NCI-H1092 (cell line): ENCODE measurements around the gene REXO2.

Source experiments
- DNase-seq: peaks from one replicate; lab custom pipeline; 2025; lab: John Stamatoyannopoulos, UW

The REXO2 gene

GRCh38 chr11:114440971-114441763 lies 1.9 kb downstream of the REXO2 start:
- peak; percentile 23 for DNase-seq

GRCh38 chr11:114441921-114442320 lies 2.7 kb downstream of the REXO2 start:
- DNase-seq = no peak

GRCh38 chr11:114442536-114442935 lies 3.3 kb downstream of the REXO2 start:
- DNase-seq = no peak

DNA sequence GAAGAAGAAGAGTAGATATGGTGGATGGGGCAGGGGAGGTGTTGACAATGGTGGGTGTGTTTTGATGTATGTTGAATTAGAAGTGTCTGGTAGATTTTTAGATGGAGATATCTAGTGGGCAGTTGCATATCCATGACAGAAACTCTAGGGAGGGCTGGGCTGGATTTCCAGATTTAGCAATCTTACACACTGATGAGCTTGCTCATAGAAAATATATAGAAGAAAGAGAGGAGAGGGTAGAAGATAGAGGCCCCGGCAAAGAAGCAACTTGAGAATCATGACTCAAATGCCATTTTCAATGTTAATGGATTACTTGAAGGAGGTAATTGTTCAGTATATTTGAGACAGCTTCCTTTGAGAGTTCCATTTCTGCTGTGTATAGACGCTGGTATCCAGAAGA lies 8.2 kb downstream of the REXO2 start:
- DNase-seq = no peak

GRCh38 chr11:114447892-114448291 lies 8.6 kb downstream of the REXO2 start:
- no peak for DNase-seq

DNA sequence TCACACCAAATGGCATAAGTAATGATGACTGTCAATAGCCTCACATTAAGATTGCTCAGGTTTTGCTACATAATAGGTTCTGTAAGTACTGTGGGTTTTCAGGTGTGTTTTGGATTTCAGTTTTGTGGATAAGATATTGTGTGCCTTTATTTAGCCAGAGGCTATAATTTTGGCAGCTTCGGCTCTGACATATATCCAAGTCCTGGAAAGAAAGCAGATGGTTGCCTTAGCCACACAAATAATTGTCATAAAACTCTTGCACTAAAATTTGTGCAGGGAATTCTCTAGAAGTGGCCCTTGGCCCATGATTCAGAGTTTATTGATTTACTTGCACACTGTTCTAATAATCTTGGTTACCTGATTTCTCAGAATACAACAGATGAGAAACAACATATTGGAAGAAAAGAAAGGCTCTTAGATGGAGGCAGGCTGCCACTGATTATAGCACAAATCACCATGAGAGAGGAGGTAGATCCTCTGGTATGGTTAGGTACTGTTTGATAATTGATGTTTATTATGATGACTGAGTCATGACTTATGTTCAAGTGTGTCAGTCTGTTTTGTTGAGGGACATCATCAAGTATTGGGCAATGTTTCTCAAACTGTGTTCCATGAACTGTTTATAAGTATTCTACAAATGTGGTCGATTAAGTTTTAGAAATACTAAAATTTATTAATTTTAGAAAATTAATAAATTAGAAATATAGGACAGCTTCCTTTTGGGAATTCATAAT lies 9.6 kb downstream of the REXO2 start:
- DNase-seq = no peak

DNA sequence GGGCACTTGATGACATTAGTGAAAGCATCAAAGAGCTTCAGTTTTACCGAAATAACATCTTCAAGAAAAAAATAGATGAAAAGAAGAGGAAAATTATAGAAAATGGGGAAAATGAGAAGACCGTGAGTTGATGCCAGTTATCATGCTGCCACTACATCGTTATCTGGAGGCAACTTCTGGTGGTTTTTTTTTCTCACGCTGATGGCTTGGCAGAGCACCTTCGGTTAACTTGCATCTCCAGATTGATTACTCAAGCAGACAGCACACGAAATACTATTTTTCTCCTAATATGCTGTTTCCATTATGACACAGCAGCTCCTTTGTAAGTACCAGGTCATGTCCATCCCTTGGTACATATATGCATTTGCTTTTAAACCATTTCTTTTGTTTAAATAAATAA lies 10.6 kb downstream of the REXO2 start:
- no peak for DNase-seq

DNA sequence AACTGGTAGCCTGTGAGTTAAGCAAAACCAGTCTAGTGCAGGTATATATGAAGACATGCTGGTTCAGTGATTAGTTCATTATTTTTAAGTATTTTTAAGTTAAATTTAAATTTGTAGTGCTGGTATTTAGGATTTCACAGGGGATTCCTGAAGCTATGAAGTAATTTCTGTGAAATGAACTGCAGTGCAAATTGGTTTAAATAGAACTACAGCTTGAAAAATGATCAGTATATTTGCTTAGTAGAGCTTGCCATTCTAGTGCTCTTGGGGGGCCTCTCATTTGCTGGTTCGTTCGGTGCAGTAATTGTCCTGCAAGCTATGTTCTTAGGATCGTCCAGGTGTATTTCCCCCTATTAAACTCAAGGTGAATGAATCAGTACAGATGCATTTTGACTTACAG lies 13.1 kb downstream of the REXO2 start:
- DNase-seq = no peak

DNA sequence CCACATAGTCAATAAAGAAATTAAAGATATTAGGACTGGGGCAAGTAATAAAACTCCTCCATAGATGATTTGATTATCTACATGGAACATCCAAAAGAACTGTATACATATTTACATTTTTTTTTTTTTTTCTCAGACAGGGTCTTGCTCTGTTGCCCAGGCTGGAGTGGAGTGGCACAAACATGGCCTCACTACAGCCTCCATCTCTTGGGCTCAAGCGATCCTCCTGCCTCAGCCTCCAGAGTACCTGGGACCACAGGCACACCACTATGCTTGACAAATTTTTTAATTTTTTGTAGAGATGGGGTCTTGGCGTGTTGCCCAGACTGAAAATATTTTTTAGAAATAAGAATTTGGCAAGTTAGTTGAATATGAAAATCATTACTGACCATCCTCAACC lies 24.7 kb downstream of the REXO2 start:
- no peak for DNase-seq

GRCh38 chr11:114466742-114467141 lies 27.5 kb downstream of the REXO2 start:
- no peak for DNase-seq

DNA sequence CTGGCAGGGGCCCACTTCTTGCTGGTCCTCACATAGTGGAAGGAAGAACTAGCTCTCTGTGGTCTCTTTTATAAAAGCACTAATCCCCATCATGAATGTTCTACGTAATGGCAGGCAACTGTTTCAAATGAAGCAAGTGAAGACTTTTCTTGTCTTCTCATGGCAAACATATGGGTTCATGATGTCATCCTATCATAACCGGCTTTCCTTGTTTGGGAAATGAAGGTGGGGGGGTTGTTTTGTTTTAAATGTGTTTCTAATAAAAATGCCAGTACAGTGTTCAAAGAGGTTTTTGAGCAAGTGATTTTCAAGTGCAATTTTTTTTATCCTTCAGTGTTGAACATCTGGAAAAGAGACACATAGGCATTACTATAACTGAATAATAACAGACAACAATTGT lies 33.4 kb downstream of the REXO2 start:
- DNase-seq = no peak

DNA sequence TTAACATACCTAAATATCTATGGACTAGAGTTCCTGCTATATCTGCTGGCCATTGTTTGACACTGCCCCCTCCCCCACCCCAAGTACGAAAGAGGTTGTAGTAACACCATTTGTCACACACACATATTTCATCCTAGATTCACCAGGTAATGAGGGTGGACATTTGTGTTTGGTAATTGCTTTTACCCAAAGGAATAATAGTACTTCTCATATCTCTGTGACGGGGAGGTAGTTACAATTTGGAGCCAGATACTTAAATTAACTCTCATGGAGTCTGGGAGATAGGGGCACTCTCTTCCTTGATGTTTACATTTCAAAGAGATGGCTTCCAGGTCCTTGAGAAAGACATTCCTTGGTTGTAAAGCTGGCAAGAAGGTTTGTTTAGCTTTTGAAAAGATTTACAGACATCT lies 38.7 kb downstream of the REXO2 start:
- DNase-seq = no peak

GRCh38 chr11:114478768-114479167 lies 39.5 kb downstream of the REXO2 start:
- DNase-seq = no peak

DNA sequence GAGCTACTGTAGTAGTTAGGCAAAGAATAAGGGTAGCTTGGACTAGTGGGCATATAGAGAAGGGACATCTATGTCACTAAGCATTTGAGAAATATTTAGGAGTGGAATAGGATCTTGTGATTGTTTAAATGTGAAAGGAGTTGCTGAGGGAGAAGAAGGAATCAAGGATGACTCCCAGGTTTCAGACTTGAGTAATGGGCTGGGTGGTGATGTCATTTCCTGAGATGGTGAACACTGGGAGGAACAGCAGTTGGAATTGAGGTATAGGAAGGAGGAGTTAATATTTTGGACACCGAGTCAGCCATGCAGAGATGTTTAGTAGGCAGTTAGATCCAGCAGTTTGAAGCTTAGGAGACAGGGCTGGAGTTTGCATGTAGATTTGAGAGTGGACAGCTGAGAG lies 40.1 kb downstream of the REXO2 start:
- DNase-seq = no peak

DNA sequence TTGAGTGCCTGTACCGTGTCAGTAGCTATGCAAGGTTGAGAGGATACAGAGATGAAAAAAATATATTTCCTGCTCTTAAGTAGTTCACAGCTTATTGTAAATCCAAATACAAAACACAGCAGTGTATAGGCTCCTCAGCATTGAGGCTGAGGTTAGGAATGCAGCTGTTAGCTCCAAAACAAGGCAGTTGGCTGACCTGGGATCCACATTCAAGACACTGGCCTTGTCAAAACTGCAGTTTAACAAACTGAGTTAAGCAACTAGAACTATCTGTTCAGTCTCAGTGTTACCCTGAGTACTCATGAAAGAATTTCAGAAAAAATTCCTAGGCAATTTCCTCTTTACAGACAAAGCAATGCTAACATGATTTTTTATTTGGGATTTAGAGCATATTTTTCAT lies 42.8 kb downstream of the REXO2 start:
- DNase-seq = no peak

DNA sequence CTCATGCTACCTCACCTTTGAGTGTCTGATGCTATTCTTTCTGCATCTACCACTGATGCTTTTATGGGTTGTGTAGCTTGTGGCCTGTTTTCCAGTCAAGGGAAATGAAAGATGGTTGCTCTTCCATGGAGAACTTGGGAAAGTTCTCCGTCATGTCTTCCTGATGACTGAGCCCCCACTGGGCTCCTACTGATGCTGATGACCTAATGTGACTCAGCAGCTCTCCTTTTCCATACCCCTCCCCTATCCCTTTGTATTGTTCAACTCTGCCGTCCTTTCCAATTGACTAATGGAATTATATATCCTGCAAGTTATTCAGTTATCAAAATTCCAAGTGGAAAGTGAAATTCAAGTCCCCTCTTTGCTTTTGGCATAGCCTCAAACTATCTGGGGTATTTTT lies 44.7 kb downstream of the REXO2 start:
- DNase-seq = no peak

GRCh38 chr11:114496915-114497314 lies 57.6 kb downstream of the REXO2 start:
- DNase-seq = no peak

DNA sequence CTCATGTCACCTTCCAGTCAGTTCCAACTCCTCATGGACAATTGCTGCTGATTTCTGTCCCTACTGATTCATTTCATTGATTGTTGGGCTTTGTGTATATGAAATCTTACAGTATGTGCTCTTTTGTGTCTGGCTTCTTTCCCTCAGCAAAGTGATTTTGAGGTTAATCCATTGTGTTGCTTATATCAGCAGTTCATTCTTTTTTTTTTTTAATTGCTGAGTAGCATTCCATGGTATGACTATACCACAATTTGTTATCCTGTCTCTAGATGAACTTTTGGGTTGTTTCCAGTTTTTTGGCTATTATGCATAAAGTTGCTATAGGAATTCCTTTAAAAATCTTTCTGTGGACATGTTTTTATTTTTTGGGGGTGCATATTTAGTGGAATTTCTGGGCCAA lies 60.5 kb downstream of the REXO2 start:
- no peak for DNase-seq
